Measurements from ENCODE around the gene FASTK.
"Not testable (repeated sequence)": the region's sequence is repeated elsewhere in the genome, so short reads cannot be mapped to it uniquely, and the experiment has no call there.

The FASTK gene

GRCh38 chr7:151028131-151028947, 52.3 kb downstream of the FASTK start, which contains the start of gene ABCB8:
Gene ABCB8 (plus strand): TSS chr7:151028450. CDS start chr7:151028516, 66 bp downstream.
- peak; percentile 98 for DNase-seq (ENCODE audit: low read depth, low spot score)

DNA sequence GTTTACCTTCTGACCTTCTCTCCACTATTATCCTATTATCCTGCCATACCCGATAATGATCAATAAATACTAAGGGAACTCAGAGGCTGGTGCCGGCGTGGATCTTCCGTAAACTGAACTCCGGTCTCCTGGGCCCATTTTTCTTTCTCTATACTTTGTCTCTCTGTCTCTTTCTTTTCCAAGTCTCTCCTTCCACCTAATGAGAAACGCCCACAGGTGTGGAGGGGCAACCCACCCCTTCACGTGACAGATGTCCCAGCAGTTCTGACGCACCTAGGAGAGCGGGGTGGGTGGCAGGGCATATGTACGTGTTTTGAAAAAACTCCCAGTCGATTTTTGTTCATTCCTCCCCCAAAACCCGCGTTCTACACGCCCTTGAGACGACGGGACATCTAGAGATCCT, 52.9 kb downstream of the FASTK start:
- DNase-seq (ENCODE audit: low read depth, low spot score) = not testable (repeated sequence)

DNA sequence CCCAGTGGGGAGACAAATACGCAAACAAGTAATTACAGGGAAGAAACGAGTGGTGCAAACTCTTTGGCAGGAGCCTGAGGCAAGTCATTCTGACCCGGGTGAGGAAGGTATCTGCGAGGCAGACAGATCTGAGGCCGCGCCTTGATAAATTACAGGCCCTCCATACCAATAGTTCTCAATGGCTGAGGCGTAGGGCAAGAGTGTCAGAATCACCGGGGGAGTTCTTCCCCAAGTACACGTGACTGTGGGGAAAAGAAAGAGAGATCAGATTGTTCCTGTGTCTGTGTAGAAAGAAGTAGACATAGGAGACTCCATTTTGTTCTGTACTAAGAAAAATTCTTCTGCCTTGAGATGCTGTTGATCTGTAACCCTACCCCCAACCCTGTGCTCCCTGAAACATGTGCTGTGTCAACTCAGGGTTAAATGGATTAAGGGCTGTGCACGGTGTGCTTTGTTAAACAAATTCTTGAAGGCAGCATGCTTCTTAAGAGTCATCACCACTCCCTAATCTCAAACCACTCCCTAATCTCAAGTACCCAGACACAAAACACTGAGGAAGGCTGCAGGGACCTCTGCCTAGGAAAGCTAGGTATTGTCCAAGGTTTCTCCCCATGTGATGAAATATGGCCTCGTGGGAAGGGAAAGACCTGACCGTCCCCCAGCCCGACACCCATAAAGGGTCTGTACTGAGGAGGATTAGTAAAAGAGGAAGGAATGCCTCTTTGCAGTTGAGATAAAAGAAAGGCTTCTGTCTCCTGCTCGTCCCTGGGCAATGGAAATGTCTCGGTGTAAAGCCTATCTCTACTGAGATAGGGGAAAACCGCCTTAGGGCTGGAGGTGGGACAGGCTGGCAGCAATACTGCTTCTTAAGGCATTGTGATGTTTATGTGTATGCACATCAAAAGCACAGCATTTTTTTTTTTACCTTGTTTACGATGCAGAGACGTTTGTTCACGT, 53.6 kb downstream of the FASTK start:
- not testable (repeated sequence) for DNase-seq (ENCODE audit: low read depth, low spot score)
